Erythroblast (primary cell): ENCODE results near the gene CERS6.

ENCODE experiments used
- GATA1 ChIP-seq: IDR thresholded peaks from 2 replicates; pipeline ENCODE4 v1.6.1; 2011; ENCODE audit warnings: low read depth, mild to moderate bottlenecking, control low read depth, low read length, moderate library complexity
- POLR2A ChIP-seq: IDR thresholded peaks from 2 replicates; pipeline ENCODE4 v1.6.1; 2011; ENCODE audit warnings: mild to moderate bottlenecking, low read length

- TF ChIP-seq POLR2A (no peak), GATA1 (no peak)
Observed at GRCh38 chr2:168567836-168568235, 111.8 kb downstream of the CERS6 start.
